NCI-H1092 treated with DMSO at 0.1 percent for 48 hours (cell line): ENCODE results near the gene ADARB2.
A peak's percentile ranks its signal among the peaks of the same experiment; 100 is the strongest.

Experiments
- DNase-seq: peaks from one replicate; lab custom pipeline; 2025; lab: John Stamatoyannopoulos, UW

The ADARB2 gene

GRCh38 chr10:1525354-1526162, 211.8 kb downstream of the ADARB2 start:
- DNase-seq: no peak

- DNase-seq: no peak
Measured at GRCh38 chr10:1524540-1524939, 212.8 kb downstream of the ADARB2 start.

GRCh38 chr10:1523221-1523620, 214.1 kb downstream of the ADARB2 start:
- DNase-seq: no peak

- no peak for DNase-seq
Measured at GRCh38 chr10:1522237-1522636, 215.1 kb downstream of the ADARB2 start.

GRCh38 chr10:1521741-1522140, 215.6 kb downstream of the ADARB2 start:
- DNase-seq: no peak

- DNase-seq: no peak
Measured at GRCh38 chr10:1520909-1521565, 216.3 kb downstream of the ADARB2 start.

- DNase-seq: no peak
Measured at GRCh38 chr10:1519391-1519790, 217.9 kb downstream of the ADARB2 start.

- no peak for DNase-seq
Measured at GRCh38 chr10:1517684-1518083, 219.6 kb downstream of the ADARB2 start.

GRCh38 chr10:1516492-1517165, 220.7 kb downstream of the ADARB2 start:
- no peak for DNase-seq

GRCh38 chr10:1515780-1516491, 221.4 kb downstream of the ADARB2 start:
- DNase-seq: no peak

GRCh38 chr10:1515121-1515779, 222.1 kb downstream of the ADARB2 start:
- no peak for DNase-seq

- DNase-seq: no peak
Measured at GRCh38 chr10:1514681-1515080, 222.6 kb downstream of the ADARB2 start.

GRCh38 chr10:1513221-1513620, 224.1 kb downstream of the ADARB2 start:
- no peak for DNase-seq

GRCh38 chr10:1509011-1509530, 228.3 kb downstream of the ADARB2 start:
- no peak for DNase-seq

- no peak for DNase-seq
Measured at GRCh38 chr10:1508096-1508495, 229.2 kb downstream of the ADARB2 start.

GRCh38 chr10:1507436-1507835, 229.9 kb downstream of the ADARB2 start:
- DNase-seq: peak; percentile 33

- DNase-seq: no peak
Measured at GRCh38 chr10:1504940-1505339, 232.4 kb downstream of the ADARB2 start.

GRCh38 chr10:1504286-1504685, 233.0 kb downstream of the ADARB2 start:
- no peak for DNase-seq

GRCh38 chr10:1502451-1502850, 234.9 kb downstream of the ADARB2 start:
- no peak for DNase-seq

GRCh38 chr10:1499359-1499957, 237.9 kb downstream of the ADARB2 start:
- DNase-seq: no peak

GRCh38 chr10:1498746-1499358, 238.5 kb downstream of the ADARB2 start:
- DNase-seq: no peak
